ENCODE measurements around the gene VSIG10. TPM values are rescaled to one million over a fixed set of nuclear protein-coding genes. Genes with fewer than 3 reads are reported as not detected.
A peak's percentile ranks its signal among the peaks of the same experiment; 100 is the strongest.

Gene VSIG10
- total RNA-seq, 3 donors from 2014 or later (not counting 1 experiment from before 2014, with no cell fraction given) = 0.56 to 2.2 (median 0.75) TPM

GRCh38 chr12:118015306-118015705 lies 88.5 kb downstream of the VSIG10 start:
- H3K4me3 Mint-ChIP-seq = peak overlapping the region; percentile 45
- Histone ChIP-seq H3K4me3 (ENCODE audit: low read length) (no peak overlapping the region), H3K27me3 (ENCODE audit: control insufficient read depth, insufficient read depth, low read length) (no peaks in the 10 kb centered on the region), H3K36me3 (ENCODE audit: control insufficient read depth, insufficient read depth, low read length) (peaks cover 10% of the 10 kb centered on the region), H3K27ac (ENCODE audit: low read length) (no peak overlapping the region), H3K4me1 (ENCODE audit: control insufficient read depth, insufficient read depth, low read length) (peaks cover 14% of the 10 kb centered on the region), H3K9me3 (ENCODE audit: control insufficient read depth, insufficient read depth, low read length) (no peaks in the 10 kb centered on the region)
- no peak for TF ChIP-seq CTCF (IDR thresholded peaks at IDR 0.05)
- H3K27ac Mint-ChIP-seq = peak overlapping the region in 1 of 2 donors; percentile 51
- DNase-seq = no peak
- peaks cover 19 to 21% of the 10 kb centered on the region in 2 donors for H3K4me1 Mint-ChIP-seq
- ATAC-seq = no peak
- H3K36me3 Mint-ChIP-seq = no peaks in the 10 kb centered on the region
- WGBS (ENCODE audit: insufficient coverage) = 82% methylated on average over 2 of the region's 2 CpGs
- intact Hi-C loops (cut with micrococcal nuclease) = no loop called here
- no peaks in the 10 kb centered on the region for H3K9me3 Mint-ChIP-seq
- peaks cover 0 to 6% of the 10 kb centered on the region in 2 donors for H3K27me3 Mint-ChIP-seq (ENCODE audit: low read depth in 2 of 2)

Other genes with a start within 250 kb of the VSIG10 start
- not detected for gene KSR2, start 135.0 kb downstream of the VSIG10 start, total RNA-seq
- gene RFC5, start 87.3 kb downstream of the VSIG10 start, total RNA-seq = 10 to 100 TPM; 11.9 to 19.6 (median 15.8) TPM
- gene WSB2, start 42.8 kb downstream of the VSIG10 start, total RNA-seq = 10 to 100 TPM; 25.5 to 29.5 (median 28.8) TPM
- 10 to 100 TPM; 38.0 to 54.0 (median 41.4) TPM for gene PEBP1, start 32.1 kb upstream of the VSIG10 start, total RNA-seq